Measurements from ENCODE around the gene KDM4D.

Gene KDM4D

DNA sequence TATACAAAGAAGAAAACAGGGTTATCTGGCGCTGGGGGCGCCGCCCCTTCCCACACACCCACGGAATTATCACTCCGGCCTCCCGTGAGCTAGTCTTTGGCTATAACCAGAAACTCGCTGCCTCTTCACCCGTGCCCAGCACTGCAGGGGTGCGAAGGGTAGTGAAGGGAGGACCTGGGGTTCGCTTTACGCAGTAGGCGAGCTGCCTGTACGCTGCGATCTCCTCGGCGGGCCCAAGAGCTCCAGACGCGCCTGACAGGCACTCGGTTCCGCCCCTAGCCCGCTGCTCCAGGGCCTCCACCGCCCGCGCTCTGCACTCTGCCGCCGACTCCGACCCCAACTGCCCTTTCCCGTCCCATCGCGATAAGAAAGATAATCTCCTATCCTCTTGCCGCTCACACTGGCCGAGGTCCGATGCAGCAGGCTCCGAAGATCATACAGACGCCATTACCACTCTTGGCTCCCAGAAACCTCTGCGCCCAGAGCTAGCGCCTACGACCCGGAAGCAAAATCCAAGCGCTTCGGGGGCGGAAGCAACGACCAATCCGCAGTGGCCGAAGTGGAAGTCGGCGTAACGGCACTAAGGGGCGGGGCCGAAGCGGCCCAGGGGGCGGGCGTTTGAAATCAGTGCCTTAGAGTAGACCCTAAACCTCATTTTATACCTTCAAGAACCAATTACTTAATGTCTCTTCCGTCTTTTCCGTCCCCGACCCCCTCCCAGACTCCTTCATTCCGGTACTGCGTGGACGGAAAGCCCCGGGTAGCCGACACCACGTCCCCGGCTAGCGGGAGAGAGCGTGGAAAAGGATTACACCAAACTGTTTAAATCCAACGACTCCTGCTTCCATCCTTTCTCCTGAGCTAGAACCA is at the start of gene KDM4D, which contains the start of gene CWC15:
KDM4D (plus strand) TSS at position 611 of the 870 bp plus-strand sequence. CDS start 23,664 bp downstream, outside the sequence.
CWC15 (minus strand) TSS at position 458 of the 870 bp plus-strand sequence. CDS start 1,371 bp downstream, outside the sequence.
- TF ChIP-seq, protein P1, sequence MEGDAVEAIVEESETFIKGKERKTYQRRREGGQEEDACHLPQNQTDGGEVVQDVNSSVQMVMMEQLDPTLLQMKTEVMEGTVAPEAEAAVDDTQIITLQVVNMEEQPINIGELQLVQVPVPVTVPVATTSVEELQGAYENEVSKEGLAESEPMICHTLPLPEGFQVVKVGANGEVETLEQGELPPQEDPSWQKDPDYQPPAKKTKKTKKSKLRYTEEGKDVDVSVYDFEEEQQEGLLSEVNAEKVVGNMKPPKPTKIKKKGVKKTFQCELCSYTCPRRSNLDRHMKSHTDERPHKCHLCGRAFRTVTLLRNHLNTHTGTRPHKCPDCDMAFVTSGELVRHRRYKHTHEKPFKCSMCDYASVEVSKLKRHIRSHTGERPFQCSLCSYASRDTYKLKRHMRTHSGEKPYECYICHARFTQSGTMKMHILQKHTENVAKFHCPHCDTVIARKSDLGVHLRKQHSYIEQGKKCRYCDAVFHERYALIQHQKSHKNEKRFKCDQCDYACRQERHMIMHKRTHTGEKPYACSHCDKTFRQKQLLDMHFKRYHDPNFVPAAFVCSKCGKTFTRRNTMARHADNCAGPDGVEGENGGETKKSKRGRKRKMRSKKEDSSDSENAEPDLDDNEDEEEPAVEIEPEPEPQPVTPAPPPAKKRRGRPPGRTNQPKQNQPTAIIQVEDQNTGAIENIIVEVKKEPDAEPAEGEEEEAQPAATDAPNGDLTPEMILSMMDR (IDR thresholded peaks at IDR 0.05; ENCODE audit: borderline replicate concordance, control extremely low read depth, extremely low read depth, insufficient read depth, missing control alignments) = no peak
- peak; percentile 96 for DNase-seq (ENCODE audit: low spot score)
- in situ Hi-C loops (cut with MboI; ENCODE audit: low sequenced_read_pairs, unreplicated experiment) = no loop called here

DNA sequence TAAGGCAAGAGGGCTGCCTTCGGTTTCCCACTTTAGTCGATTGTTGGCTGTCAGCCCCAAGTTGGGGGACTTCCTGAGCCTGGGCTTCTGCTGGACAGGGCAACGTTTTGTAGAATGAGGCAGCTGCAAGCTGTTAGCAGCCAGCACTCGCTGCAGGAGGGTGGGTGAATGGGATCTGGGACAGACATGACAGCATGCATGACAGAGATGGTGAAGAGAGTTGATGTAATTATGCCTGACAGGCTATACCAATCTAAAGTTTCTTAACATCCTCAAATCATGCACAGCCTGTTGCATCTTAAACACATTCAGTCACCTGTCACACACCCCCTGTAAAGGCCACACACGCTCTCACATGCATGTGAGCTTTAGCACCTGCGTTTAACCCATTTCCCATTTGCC is 49.3 kb upstream of the KDM4D start:
- TF ChIP-seq, protein P1 (IDR thresholded peaks at IDR 0.05; ENCODE audit: borderline replicate concordance, control extremely low read depth, extremely low read depth, insufficient read depth, missing control alignments) = no peak
- DNase-seq (ENCODE audit: low spot score) = no peak
- in situ Hi-C loops (cut with MboI; ENCODE audit: low sequenced_read_pairs, unreplicated experiment) = no loop called here

DNA sequence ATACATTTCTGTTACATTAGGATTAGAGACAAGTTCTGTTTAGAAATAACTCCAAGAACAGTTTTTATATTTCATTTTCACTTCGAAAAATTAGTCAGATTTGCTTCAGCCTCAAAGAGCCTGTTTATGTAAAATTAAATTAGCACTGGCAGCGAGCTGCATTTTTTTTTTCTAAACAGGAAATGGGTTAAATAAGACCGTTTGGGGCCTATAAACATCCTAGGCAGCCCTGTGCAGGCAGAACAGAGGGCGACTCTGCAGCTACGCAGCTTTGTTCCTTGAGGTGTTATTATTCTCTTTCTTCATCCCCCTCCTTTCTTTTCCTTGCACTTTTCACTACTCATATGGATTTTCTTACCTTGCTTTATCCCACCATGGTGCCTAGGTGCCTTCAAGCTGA is 48.9 kb upstream of the KDM4D start:
- in situ Hi-C loops (cut with MboI; ENCODE audit: low sequenced_read_pairs, unreplicated experiment) = no loop called here

DNA sequence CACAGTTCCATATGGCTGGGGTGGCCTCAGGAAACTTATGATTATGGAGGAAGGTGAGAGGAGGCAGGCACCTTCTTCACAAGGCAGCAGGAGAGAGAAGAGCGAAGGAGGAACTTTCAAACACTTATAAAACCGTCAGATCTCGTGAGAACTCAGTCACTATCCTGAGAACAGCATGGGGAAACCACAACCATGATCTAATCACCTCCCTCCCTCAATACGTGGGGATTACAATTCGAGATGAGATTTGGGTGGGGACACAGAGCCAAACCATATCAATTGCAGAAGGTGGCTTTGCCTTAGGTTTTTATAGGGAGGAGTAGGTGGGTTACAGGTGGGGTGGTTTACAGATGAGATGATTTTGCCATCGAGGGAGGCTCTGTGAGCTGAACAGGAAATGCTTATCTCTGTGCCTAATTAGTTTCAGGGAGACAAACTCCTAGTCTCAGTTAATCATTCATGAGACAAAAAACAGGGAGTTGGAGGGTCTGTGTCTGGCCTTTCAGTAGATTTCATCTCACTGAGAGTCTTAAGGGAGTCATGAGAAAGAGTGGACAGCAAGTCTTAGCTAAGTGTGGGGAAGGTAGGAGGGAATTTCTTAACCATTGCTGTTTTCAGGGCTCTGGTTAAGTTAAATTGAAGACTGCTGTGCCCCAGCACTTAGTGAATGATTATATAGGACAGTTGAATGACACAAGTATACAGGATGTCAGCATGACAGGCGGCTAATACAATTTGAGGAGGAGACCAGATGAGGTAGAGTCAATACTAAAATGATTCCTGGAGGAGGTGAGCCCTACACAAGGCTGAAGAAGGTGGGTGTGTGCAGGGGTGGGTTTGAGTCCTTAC is 47.9 kb upstream of the KDM4D start:
- in situ Hi-C loops (cut with MboI; ENCODE audit: low sequenced_read_pairs, unreplicated experiment) = no loop called here
- TF ChIP-seq, protein P1 (IDR thresholded peaks at IDR 0.05; ENCODE audit: borderline replicate concordance, control extremely low read depth, extremely low read depth, insufficient read depth, missing control alignments) = no peak
- no peak for DNase-seq (ENCODE audit: low spot score)

More for the DNA sequence above, 48.9 kb upstream of the KDM4D start:
- DNase-seq (ENCODE audit: low spot score) = no peak
- TF ChIP-seq, protein P1 (IDR thresholded peaks at IDR 0.05; ENCODE audit: borderline replicate concordance, control extremely low read depth, extremely low read depth, insufficient read depth, missing control alignments) = no peak

DNA sequence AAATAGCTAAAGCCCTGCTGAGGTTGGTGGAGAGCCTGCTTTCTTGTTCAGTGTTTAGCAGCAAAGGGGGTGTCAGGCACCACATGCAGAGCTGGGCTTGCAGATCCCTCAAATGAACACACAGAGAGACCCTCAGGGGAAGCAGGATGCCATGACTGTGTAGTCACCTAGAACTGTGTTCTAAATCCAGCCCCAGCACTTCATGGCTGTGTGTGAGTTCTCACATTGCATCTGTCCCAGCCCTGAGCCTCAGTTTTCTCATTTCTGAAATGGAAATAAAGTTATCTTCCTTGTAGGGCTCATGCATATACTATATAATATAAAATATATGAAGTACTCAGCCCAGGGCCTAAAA is 47.3 kb upstream of the KDM4D start:
- no peak for DNase-seq (ENCODE audit: low spot score)
- in situ Hi-C loops (cut with MboI; ENCODE audit: low sequenced_read_pairs, unreplicated experiment) = no loop called here
- TF ChIP-seq, protein P1 (IDR thresholded peaks at IDR 0.05; ENCODE audit: borderline replicate concordance, control extremely low read depth, extremely low read depth, insufficient read depth, missing control alignments) = no peak

DNA sequence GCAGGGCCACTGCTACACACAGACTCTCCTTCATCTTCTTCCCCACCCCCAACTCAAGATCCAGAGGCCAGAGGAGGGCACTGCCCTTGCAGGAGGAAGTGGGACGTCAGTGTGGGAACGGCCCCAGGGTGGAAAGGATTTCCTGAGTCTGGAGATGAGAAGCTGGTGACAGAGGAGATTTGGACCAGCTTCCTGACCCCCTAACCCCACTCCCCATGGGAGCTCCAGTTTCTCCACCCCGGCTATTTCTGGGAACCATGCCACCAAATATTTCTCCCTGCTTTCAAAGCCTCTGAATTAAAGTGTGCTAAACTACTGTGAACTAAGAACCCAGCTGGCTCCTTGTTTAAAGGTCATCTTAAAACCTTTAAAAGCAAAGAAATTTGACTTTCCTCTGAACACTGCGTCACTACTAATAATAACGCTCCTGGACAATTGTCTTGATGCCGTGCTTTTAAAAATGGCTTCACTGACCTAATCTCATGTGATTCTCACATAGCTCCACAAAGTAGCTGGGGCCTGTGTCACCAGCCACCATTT is 46.7 kb upstream of the KDM4D start:
- TF ChIP-seq, protein P1 (IDR thresholded peaks at IDR 0.05; ENCODE audit: borderline replicate concordance, control extremely low read depth, extremely low read depth, insufficient read depth, missing control alignments) = no peak
- in situ Hi-C loops (cut with MboI; ENCODE audit: low sequenced_read_pairs, unreplicated experiment) = no loop called here
- no peak for DNase-seq (ENCODE audit: low spot score)
